Neutrophil (primary cell): ENCODE data around the gene SLC35F5.
"Not testable (repeated sequence)": the region's sequence is repeated elsewhere in the genome, so short reads cannot be mapped to it uniquely, and the experiment has no call there.

Experiments
- H3K27ac ChIP-seq: fragments of 200-600 bp; sonication (generic); 2 replicates; pipeline ENCODE4 v1.5.1; 2016; ENCODE audit warnings: mild to moderate bottlenecking, moderate library complexity
- H3K27me3 ChIP-seq: fragments of 200-600 bp; sonication (generic); 2 replicates; pipeline ENCODE4 v1.6.0; 2016; ENCODE audit warnings: mild to moderate bottlenecking
- H3K36me3 ChIP-seq: fragments of 200-600 bp; sonication (generic); 2 replicates; pipeline ENCODE4 v1.5.1; 2017
- H3K4me1 ChIP-seq, 2 experiments: fragments of 200-600 bp in 1 of 2; sonication (generic) in 1 of 2; 1 replicate in 1 of 2; 2 replicates in 1 of 2; pipeline versions ENCODE4 v1.5.1 to v1.6.1; 2013 to 2016; ENCODE audit warnings: low read depth in 1 of 2, low read length in 1 of 2, mild to moderate bottlenecking in 1 of 2, moderate library complexity in 1 of 2; ENCODE audit not compliant: control insufficient read depth in 1 of 2, insufficient read depth in 1 of 2
- H3K4me3 ChIP-seq, 2 experiments: fragments of 200-600 bp in 1 of 2; sonication (generic) in 1 of 2; 1 replicate in 1 of 2; 2 replicates in 1 of 2; pipeline ENCODE4 v1.5.1; 2013 to 2016; ENCODE audit warnings: low read depth in 1 of 2, low read length in 1 of 2, mild to moderate bottlenecking in 1 of 2, moderate library complexity in 1 of 2
- H3K9me3 ChIP-seq: fragments of 200-600 bp; sonication (generic); 2 replicates; pipeline ENCODE4 v1.5.1; 2016
- TF ChIP-seq, protein P1 (sequence below): fragments of 200-600 bp; sonication (generic); IDR thresholded peaks from 2 replicates; pipeline ENCODE4 v1.5.1; 2016; ENCODE audit warnings: antibody characterized with exemption

Gene SLC35F5

DNA sequence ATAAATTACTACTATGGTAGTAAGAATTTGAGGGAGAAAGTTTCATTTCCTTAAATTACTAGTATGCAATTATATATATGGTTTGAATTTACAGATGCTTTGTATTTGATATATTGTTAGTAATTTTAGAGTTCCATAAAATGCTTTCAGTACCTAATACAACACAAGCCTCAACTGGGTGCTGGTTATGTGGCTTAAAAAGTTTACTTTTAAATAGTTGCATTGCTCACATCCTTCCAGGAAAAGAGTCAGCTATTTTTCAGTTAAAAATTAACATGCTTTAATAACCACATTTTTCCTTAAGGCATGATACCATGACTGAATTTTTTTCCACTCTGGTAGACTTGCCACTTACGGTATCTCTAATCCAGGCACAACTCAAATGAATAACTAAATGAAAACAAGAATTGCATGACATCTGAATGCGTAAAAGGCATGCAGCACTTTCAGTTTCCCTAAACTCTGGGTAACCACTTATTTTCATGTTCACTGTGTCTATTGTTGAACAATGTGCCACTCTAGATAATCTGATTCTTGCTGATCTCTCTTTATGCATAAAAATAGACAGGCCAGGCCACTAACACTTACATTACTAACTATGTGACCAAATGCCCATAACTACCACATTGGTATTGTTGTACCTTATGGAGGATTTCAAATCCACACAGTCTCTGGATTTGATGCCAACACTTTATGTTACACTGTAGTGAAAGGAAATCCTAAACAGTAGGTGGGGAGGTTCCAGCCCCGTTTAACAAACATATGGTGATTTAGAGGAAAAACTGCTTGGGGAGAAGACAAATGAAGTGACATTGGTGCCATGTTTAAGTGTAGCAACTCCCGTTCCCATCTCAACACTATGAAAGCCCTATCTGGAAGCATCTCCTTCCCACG is 35.5 kb upstream of the SLC35F5 start:
- TF ChIP-seq, protein P1, sequence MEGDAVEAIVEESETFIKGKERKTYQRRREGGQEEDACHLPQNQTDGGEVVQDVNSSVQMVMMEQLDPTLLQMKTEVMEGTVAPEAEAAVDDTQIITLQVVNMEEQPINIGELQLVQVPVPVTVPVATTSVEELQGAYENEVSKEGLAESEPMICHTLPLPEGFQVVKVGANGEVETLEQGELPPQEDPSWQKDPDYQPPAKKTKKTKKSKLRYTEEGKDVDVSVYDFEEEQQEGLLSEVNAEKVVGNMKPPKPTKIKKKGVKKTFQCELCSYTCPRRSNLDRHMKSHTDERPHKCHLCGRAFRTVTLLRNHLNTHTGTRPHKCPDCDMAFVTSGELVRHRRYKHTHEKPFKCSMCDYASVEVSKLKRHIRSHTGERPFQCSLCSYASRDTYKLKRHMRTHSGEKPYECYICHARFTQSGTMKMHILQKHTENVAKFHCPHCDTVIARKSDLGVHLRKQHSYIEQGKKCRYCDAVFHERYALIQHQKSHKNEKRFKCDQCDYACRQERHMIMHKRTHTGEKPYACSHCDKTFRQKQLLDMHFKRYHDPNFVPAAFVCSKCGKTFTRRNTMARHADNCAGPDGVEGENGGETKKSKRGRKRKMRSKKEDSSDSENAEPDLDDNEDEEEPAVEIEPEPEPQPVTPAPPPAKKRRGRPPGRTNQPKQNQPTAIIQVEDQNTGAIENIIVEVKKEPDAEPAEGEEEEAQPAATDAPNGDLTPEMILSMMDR, result no peak
- no peaks in the 10 kb centered on the region for H3K9me3 ChIP-seq

DNA sequence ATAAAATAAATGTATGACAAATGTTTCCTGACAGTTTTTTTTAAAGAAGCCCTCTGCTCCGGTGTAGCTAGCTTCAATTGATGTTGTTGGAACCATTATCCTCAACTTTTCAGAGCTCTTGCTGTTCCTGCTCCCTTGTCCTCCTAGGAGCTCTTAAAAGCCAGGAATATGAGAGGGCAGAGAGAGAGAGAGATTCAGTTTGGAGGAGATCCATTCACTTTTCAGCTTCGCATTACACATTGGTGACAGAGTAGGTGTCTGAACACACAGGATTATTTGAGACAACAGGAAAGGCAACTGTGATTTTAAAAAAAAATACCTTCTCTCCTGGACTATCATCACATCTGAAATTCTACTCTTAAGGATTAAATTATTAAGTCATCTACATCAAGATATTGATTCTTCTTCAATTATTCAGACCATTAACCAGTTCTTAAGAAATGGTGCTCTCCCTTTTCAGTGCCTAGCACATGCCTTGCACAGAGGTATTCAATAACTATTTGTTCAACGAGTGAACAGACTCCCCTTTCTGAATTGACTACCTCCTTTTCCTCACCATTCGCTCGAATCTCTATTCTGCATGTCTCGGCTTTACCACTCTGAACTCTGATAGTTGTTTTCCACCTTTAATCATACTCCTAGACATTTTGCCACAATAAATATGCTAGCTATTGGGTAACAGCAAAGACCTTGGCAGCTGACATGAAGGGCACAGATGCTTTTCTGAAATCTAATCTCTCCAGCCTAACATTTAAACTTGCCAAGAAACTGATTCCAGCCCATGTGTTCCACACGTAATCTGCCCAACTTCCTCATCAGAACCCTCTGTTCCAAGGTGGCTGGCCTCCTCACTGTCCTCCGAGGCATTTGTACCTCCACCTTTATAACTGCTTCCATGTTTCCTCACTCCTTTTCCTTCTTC is 28.6 kb upstream of the SLC35F5 start:
- H3K4me1 ChIP-seq, result no peaks in the 10 kb centered on the region
- peaks cover 6% of the 10 kb centered on the region for H3K27me3 ChIP-seq
- no peak overlapping the region for H3K4me3 ChIP-seq
- H3K27ac ChIP-seq, result no peak overlapping the region
- no peaks in the 10 kb centered on the region for H3K9me3 ChIP-seq
- TF ChIP-seq, protein P1, result no peak
- H3K36me3 ChIP-seq, result no peaks in the 10 kb centered on the region

More for the DNA sequence above, 35.5 kb upstream of the SLC35F5 start:
- H3K27me3 ChIP-seq, result no peaks in the 10 kb centered on the region
- no peaks in the 10 kb centered on the region for H3K4me1 ChIP-seq
- H3K4me3 ChIP-seq, result no peak overlapping the region
- no peak overlapping the region for H3K27ac ChIP-seq
- no peaks in the 10 kb centered on the region for H3K36me3 ChIP-seq

DNA sequence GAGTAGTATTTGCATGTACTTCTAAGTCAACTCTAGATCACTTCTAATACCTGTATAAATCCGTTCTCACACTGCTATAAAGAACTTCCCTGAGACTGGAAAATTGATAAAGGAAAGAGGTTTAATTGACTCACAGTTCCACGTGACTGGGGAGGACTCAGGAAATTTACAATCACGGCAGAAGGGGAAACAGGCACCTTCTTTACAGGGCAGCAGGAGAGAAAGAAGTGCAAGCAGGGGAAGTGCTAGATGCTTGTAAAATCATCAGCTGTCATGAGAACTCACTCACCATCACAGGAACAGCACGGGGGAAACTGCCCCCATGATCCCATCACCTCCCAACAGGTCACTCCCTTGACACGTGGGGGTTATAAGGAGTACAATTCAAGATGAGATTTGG is 24.0 kb upstream of the SLC35F5 start:
- no peak overlapping the region for H3K4me3 ChIP-seq
- no peaks in the 10 kb centered on the region for H3K9me3 ChIP-seq
- peaks cover 23% of the 10 kb centered on the region for H3K27me3 ChIP-seq
- TF ChIP-seq, protein P1, result no peak
- H3K36me3 ChIP-seq, result no peaks in the 10 kb centered on the region
- no peaks in the 10 kb centered on the region for H3K4me1 ChIP-seq
- no peak overlapping the region for H3K27ac ChIP-seq

DNA sequence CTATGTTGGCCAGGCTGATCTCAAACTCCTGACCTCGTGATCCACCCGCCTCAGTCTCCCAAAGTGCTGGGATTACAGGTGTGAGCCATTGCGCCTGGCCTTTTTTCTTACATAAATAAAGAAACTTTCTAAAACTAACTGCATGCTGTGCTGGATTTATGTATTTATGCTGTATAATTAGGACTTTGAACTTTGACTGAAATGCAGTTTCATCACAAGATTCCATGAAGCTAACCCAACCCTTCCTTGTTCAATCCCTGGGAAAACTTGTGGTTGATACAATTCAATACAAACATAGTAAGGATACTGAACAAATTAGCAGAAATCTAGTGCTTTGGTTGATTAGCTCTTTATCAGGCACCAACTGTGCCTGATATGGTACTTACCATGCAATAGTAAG is 20.9 kb upstream of the SLC35F5 start:
- Histone ChIP-seq H3K27me3 (peaks cover 23% of the 10 kb centered on the region), H3K36me3 (no peaks in the 10 kb centered on the region), H3K4me1 (no peaks in the 10 kb centered on the region), H3K4me3 (no peak overlapping the region), H3K27ac (no peak overlapping the region), H3K9me3 (no peaks in the 10 kb centered on the region)
- TF ChIP-seq, protein P1, result no peak

DNA sequence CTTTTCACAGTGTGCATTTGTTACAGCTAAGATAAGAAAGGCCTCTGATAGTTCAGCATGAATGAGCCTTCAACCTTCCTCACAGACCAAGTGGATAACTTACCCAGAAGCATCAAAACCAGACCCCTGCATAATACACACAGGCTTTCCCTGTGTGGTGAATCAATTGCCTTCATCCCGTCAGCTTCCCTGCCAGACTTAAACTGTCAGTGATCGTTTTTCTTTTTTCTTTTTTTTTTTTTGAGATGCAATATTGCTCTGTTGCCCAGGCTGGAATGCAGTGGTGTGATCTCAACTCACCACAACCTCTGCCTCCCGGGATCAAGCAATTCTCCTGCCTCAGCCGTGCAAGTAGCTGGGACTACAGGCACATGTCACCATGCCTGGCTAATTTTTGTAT is 20.5 kb upstream of the SLC35F5 start:
- Histone ChIP-seq H3K9me3 (no peaks in the 10 kb centered on the region), H3K4me3 (no peak overlapping the region), H3K4me1 (no peaks in the 10 kb centered on the region), H3K27ac (no peak overlapping the region), H3K27me3 (peaks cover 23% of the 10 kb centered on the region), H3K36me3 (no peaks in the 10 kb centered on the region)
- TF ChIP-seq, protein P1, result no peak

DNA sequence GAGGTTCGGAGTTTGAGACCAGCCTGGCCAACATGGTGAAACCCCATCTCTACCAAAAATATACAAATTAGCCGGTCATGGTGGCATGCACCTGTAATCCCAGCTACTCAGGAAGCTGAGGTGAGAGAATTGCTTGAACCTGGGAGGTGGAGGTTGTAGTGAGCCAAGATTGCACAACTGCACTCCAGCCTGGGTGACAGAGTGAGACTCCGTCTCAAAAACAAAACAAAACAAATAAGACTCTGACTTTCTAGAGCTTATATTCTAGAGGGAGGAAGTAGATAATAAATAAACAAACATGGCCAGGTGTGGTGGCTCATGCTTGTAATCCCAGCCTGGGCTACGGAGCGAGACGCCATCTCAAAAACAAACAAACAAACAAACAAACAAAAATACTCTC is 18.2 kb upstream of the SLC35F5 start:
- not testable (repeated sequence) for H3K27ac ChIP-seq, H3K4me1 ChIP-seq, H3K4me3 ChIP-seq, H3K36me3 ChIP-seq, H3K9me3 ChIP-seq
- peaks cover 14% of the 10 kb centered on the region for H3K27me3 ChIP-seq
